Fibroblast of skin of left biceps (primary cell): Measurements from ENCODE around the gene SLC22A17.
A peak's percentile ranks its signal among the peaks of the same experiment; 100 is the strongest.
"Not testable (repeated sequence)": the region's sequence is repeated elsewhere in the genome, so short reads cannot be mapped to it uniquely, and the experiment has no call there.

Experiments used
- DNase-seq, 2 experiments: peaks; one replicate each; pipeline ENCODE4 v3.0.0-alpha.2; 2013; ENCODE audit warnings: low read depth in 2 of 2

SLC22A17 gene

GRCh38 chr14:23352506-23353432 is at the start of gene SLC22A17:
TSS of gene SLC22A17 (minus strand) at chr14:23352887.
- DNase-seq, result peak; percentile 73 to 76

- DNase-seq, result no peak
Observed at GRCh38 chr14:23401291-23401690, 48.6 kb upstream of the SLC22A17 start.

GRCh38 chr14:23400496-23401149 is 47.9 kb upstream of the SLC22A17 start:
- not testable (repeated sequence) for DNase-seq

- DNase-seq, result no peak
Observed at GRCh38 chr14:23399591-23399990, 46.9 kb upstream of the SLC22A17 start.

GRCh38 chr14:23399136-23399535 is 46.4 kb upstream of the SLC22A17 start:
- DNase-seq, result no peak

- DNase-seq, result no peak
Observed at GRCh38 chr14:23398348-23398747, 45.7 kb upstream of the SLC22A17 start.

GRCh38 chr14:23396781-23397407 is 44.2 kb upstream of the SLC22A17 start:
- DNase-seq, result no peak

- no peak for DNase-seq
Observed at GRCh38 chr14:23396126-23396525, 43.4 kb upstream of the SLC22A17 start.

- DNase-seq, result no peak
Observed at GRCh38 chr14:23392613-23393012, 39.9 kb upstream of the SLC22A17 start.

GRCh38 chr14:23389871-23390270 is 37.2 kb upstream of the SLC22A17 start:
- not testable (repeated sequence) for DNase-seq

GRCh38 chr14:23389396-23389795 is 36.7 kb upstream of the SLC22A17 start:
- no peak for DNase-seq

GRCh38 chr14:23388996-23389395 is 36.3 kb upstream of the SLC22A17 start:
- no peak for DNase-seq

- no peak for DNase-seq
Observed at GRCh38 chr14:23387916-23388882, 35.5 kb upstream of the SLC22A17 start.

GRCh38 chr14:23386999-23387398 is 34.3 kb upstream of the SLC22A17 start:
- no peak for DNase-seq

- DNase-seq, result not testable (repeated sequence)
Observed at GRCh38 chr14:23386266-23386657, 33.6 kb upstream of the SLC22A17 start.

GRCh38 chr14:23385642-23386265 is 33.1 kb upstream of the SLC22A17 start:
- DNase-seq, result no peak

GRCh38 chr14:23385244-23385641 is 32.6 kb upstream of the SLC22A17 start:
- DNase-seq, result no peak

- no peak for DNase-seq
Observed at GRCh38 chr14:23384364-23385080, 31.8 kb upstream of the SLC22A17 start.

GRCh38 chr14:23382731-23383440 is 30.2 kb upstream of the SLC22A17 start:
- no peak for DNase-seq

GRCh38 chr14:23382276-23382675 is 29.6 kb upstream of the SLC22A17 start:
- DNase-seq, result no peak
